K562 (cell line): ENCODE results near the gene NUFIP1. TPM values are rescaled to one million over a fixed set of nuclear protein-coding genes. Genes with fewer than 3 reads are reported as not detected.

Experiments
- ATAC-seq: fragments of 200-7000 bp; cut with Tn5 transposase; 3 replicates; pipeline ENCODE4 v1.9.1; 2020; ENCODE audit warnings: moderate library complexity
- BruUV-seq: library from RNA; stranded (reverse); fragments of 400-500 nt; replicated peaks from 2 replicates; lab custom pipeline; 2021; lab: Mats Ljungman, UMichigan
- CTCF ChIA-PET: fragments of 300-600 bp; formaldehyde crosslinking; extraction: SDS; loops from one replicate; lab custom pipeline; 2021; ENCODE audit warnings: low intra/inter-chr PET ratio; lab: Yijun Ruan, JAX
- POLR2A ChIA-PET: fragments of 300-600, 350-650 bp; sonication (Branson Sonifier 250); formaldehyde crosslinking; extraction: SDS; loops from one replicate; lab custom pipeline; 2021; ENCODE audit warnings: antibody characterized with exemption, inconsistent platforms; lab: Yijun Ruan, JAX
- DNase-seq, 4 experiments: peaks; one replicate each; pipeline versions ENCODE4 v3.0.0 to v3.0.0-alpha.2; 2011 to 2018; ENCODE audit warnings: low spot score in 3 of 4, mixed read lengths in 3 of 4; ENCODE audit errors: extremely low read depth in 1 of 4
- FAIRE-seq: peaks from 2 replicates; lab custom pipeline; 2011; peaks lifted over from hg19 to GRCh38; lab: Jason Lieb, UNC
- H2AFZ ChIP-seq: 2 replicates; pipeline ENCODE4 v1.6.0; 2011; ENCODE audit warnings: low read depth, low read length, control low read depth, inconsistent platforms
- H3K27ac ChIP-seq: fragments of 200-600 bp; 3 replicates; pipeline ENCODE4 v1.8.0; 2011; ENCODE audit warnings: low read depth, mild to moderate bottlenecking, control low read depth, inconsistent platforms, low read length, moderate library complexity, mixed read lengths; ENCODE audit errors: extremely low read depth
- H3K27me3 ChIP-seq, 2 experiments: fragments of 300-600 bp in 1 of 2; 2 replicates in 1 of 2; 3 replicates in 1 of 2; pipeline versions ENCODE4 v1.6.0 to v1.8.0; 2011; ENCODE audit warnings: inconsistent platforms in 2 of 2, low read length in 2 of 2, mild to moderate bottlenecking in 1 of 2, mixed read lengths in 1 of 2, moderate library complexity in 1 of 2; ENCODE audit not compliant: control insufficient read depth in 2 of 2, insufficient read depth in 2 of 2
- H3K36me3 ChIP-seq: fragments of 300-600 bp; 3 replicates; pipeline ENCODE4 v1.8.0; 2011; ENCODE audit warnings: mild to moderate bottlenecking, low read length, inconsistent platforms; ENCODE audit not compliant: control insufficient read depth, insufficient read depth
- H3K4me1 ChIP-seq, 2 experiments: fragments of 200-600 bp in 1 of 2; replicated peaks in 1 of 2; 2 replicates in 1 of 2; 3 replicates in 1 of 2; pipeline versions ENCODE4 v1.5.1 to v1.8.0; 2011; ENCODE audit warnings: inconsistent platforms in 2 of 2, low read length in 2 of 2, mild to moderate bottlenecking in 1 of 2, mixed read lengths in 1 of 2, moderate library complexity in 1 of 2; ENCODE audit not compliant: control insufficient read depth in 2 of 2, insufficient read depth in 2 of 2
- H3K4me2 ChIP-seq: 2 replicates; pipeline ENCODE4 v1.6.1; 2011; ENCODE audit warnings: low read length, control low read depth, inconsistent platforms, mixed read lengths; ENCODE audit not compliant: insufficient read depth
- H3K4me3 ChIP-seq: fragments of 200-600 bp; sonication (generic), shearing (Covaris generic); 2 replicates; pipeline ENCODE4 v1.5.1; 2016; ENCODE audit warnings: control low read depth, inconsistent platforms
- H3K79me2 ChIP-seq: fragments of 200-600 bp; 3 replicates; pipeline ENCODE4 v1.8.0; 2011; ENCODE audit warnings: low read length, inconsistent platforms; ENCODE audit not compliant: control insufficient read depth, insufficient read depth
- H3K9ac ChIP-seq, 2 experiments: 2 replicates each; pipeline versions ENCODE4 v1.6.0 to v1.6.1; 2011; ENCODE audit warnings: low read depth in 2 of 2, low read length in 2 of 2, control low read depth in 1 of 2, inconsistent platforms in 1 of 2, mild to moderate bottlenecking in 1 of 2, mixed read lengths in 1 of 2; ENCODE audit not compliant: insufficient read depth in 1 of 2
- H3K9me1 ChIP-seq: one replicate; pipeline ENCODE4 v1.6.0; 2011; ENCODE audit warnings: inconsistent platforms, mild to moderate bottlenecking, low read length, moderate library complexity; ENCODE audit not compliant: control insufficient read depth, insufficient read depth
- H3K9me3 ChIP-seq: replicated peaks from 2 replicates; pipeline ENCODE4 v1.5.1; 2011; ENCODE audit warnings: low read depth, low read length, inconsistent platforms; ENCODE audit not compliant: control insufficient read depth, insufficient read depth
- H4K20me1 ChIP-seq: replicated peaks from 2 replicates; pipeline ENCODE4 v1.6.1; 2011; ENCODE audit warnings: low read length, inconsistent platforms, mixed read lengths; ENCODE audit not compliant: control insufficient read depth, insufficient read depth
- ETV5 ChIP-seq: sonication (generic); formaldehyde crosslinking; IDR thresholded peaks from 2 replicates; pipeline ENCODE4 v1.4.0; 2020; ENCODE audit warnings: low read depth, mild to moderate bottlenecking, missing genetic modification reagents
- HNRNPLL ChIP-seq: fragments of 200-400 bp; formaldehyde crosslinking; IDR thresholded peaks from 2 replicates; pipeline ENCODE4 v1.6.1; 2017; ENCODE audit warnings: low read length, low read depth, mild to moderate bottlenecking; ENCODE audit not compliant: poor library complexity, severe bottlenecking
- RBM15 ChIP-seq: fragments of 200-400 bp; formaldehyde crosslinking; IDR thresholded peaks from 2 replicates; pipeline ENCODE4 v1.6.1; 2018; ENCODE audit warnings: mild to moderate bottlenecking, low read length, moderate library complexity; ENCODE audit not compliant: insufficient read depth
- ZNF583 ChIP-seq: fragments of 250-450 bp; sonication (Bioruptor Pico); IDR thresholded peaks from 2 replicates; pipeline ENCODE4 v1.4.0; 2020
- ZNF766 ChIP-seq: fragments of 200-800 bp; sonication (Bioruptor generic); conservative IDR thresholded peaks from 2 replicates; pipeline ENCODE4 v1.6.1; 2016; ENCODE audit warnings: missing genetic modification characterization, missing compliant biosample characterization
- WGBS: fragments of 100-300 bp; shearing (Covaris generic); methylation state at CpG from one replicate; pipeline ENCODE4 v1.1.6; 2016; ENCODE audit warnings: low coverage, mixed read lengths; ENCODE audit not compliant: insufficient coverage; ENCODE audit errors: missing lambda C conversion rate; 5-methylcytosine and 5-hydroxymethylcytosine counted together
- in situ Hi-C: fragments of 300-500 bp; cut with MboI; formaldehyde crosslinking; loops from 4 replicates; pipeline ENCODE4 v1.15.0; 2018; ENCODE audit warnings: inconsistent platforms, mixed read lengths
- intact Hi-C: fragments of 100-400 bp; cut with micrococcal nuclease; formaldehyde crosslinking; loops from 2 replicates; pipeline ENCODE4 v1.14.2; 2022
- polyA plus RNA-seq, 8 experiments: library from polyadenylated mRNA; depleted of rRNA in 4 of 8; stranded (reverse) in 5 of 8; unstranded in 3 of 8; fragments of >200 nt; fragmentation: Nextera tagmentation in 2 of 8; fragmentation: Illumina TruSeq in 1 of 8; extraction: Ambion mirVana in 2 of 8; extraction: Trizol in 1 of 8; gene quantifications; 2 replicates each; pipeline versions ENCODE4 v1.2.1 to v1.2.3, GENCODE V29; 2011 to 2014; ENCODE audit warnings: inconsistent platforms in 1 of 8, missing spikeins in 1 of 8
- total RNA-seq, 7 experiments: library from RNA; depleted of rRNA in 6 of 7; stranded (reverse); fragments of >200 nt in 6 of 7; fragmentation: Illumina TruSeq in 2 of 7; extraction: Trizol in 2 of 7; gene quantifications; 2 replicates each; pipeline versions ENCODE4 v1.2.1 to v1.2.3, GENCODE V29; 2011 to 2021; ENCODE audit warnings: low replicate concordance in 1 of 7
- TF ChIP-seq, protein P1 (sequence below): fragments of 450-650 bp; formaldehyde crosslinking; IDR thresholded peaks from 2 replicates; pipeline ENCODE4 v1.4.0; 2020; ENCODE audit warnings: mild to moderate bottlenecking, mixed read lengths
- TF ChIP-seq, protein P2 (sequence below): sonication (generic); formaldehyde crosslinking; IDR thresholded peaks from 2 replicates; pipeline ENCODE4 v1.8.1; 2023; ENCODE audit warnings: mild to moderate bottlenecking, missing genetic modification reagents

The NUFIP1 gene
- total and polyA plus RNA-seq, 9 of the 15 experiments (the other 6 are each of a cell fraction or from before 2014, with no cell fraction given) = 2.6 to 9.7 (median 4.1) TPM

DNA sequence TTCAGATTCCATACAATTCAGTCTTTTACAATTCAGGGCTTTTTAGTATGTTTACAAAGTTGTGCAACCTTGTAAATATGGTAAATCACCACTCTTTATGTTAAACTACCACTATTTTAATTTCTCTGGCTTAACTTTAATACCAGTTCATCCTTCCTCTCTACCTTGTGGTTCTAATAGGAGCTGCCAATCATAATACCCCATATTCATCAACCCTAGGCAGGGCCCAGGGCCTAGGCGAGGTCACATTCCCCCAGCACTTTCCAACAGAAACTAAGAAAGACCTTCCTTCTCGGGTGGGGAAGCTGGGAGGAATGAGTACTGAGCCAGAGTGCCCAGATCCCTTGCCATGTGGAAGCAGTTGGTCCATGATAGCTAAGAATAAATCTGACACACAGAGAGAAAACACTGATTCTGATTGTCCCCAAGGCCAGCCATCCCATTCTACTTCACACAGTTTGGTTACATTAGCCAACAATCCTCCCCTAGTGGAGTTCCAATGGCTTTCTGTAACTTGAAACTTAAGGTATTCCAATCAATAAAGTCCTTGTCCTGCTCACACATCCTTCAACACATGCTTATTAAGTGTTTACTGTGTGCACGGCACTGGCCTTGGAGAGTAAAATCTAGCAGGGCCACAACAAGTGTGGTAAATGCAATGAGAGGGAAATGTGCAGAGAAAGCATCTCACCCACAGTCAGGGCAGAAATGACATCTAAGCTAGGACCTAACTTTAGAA is 76.8 kb downstream of the NUFIP1 start:
- intact Hi-C loops = no loop called here

More for the DNA sequence above, 76.8 kb downstream of the NUFIP1 start:
- Histone ChIP-seq H3K4me2 (no peak overlapping the region), H3K27me3 (peaks cover 3 to 5% of the 10 kb centered on the region in 2 experiments; a peak in 4 of 5 replicates), H3K79me2 (no peaks in the 10 kb centered on the region), H2AFZ (no peak overlapping the region), H3K27ac (no peak overlapping the region), H3K4me1 (peaks cover 0 to 5% of the 10 kb centered on the region in 2 experiments; a peak in 3 of 5 replicates), H3K9me1 (no peaks in the 10 kb centered on the region), H4K20me1 (no peaks in the 10 kb centered on the region; the same call in 1 of the 2 replicates), H3K9me3 (no peaks in the 10 kb centered on the region), H3K4me3 (no peak overlapping the region), H3K9ac (no peak overlapping the region), H3K36me3 (no peaks in the 10 kb centered on the region)
- TF ChIP-seq ZNF583 (no peak), ZNF766 (no peak), ETV5 (CRISPR knock-in tag) (no peak), RBM15 (no peak), HNRNPLL (no peak)
- TF ChIP-seq, protein P1, sequence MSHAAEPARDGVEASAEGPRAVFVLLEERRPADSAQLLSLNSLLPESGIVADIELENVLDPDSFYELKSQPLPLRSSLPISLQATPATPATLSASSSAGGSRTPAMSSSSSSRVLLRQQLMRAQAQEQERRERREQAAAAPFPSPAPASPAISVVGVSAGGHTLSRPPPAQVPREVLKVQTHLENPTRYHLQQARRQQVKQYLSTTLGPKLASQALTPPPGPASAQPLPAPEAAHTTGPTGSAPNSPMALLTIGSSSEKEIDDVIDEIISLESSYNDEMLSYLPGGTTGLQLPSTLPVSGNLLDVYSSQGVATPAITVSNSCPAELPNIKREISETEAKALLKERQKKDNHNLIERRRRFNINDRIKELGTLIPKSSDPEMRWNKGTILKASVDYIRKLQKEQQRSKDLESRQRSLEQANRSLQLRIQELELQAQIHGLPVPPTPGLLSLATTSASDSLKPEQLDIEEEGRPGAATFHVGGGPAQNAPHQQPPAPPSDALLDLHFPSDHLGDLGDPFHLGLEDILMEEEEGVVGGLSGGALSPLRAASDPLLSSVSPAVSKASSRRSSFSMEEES (CRISPR knock-in tag) = no peak
- TF ChIP-seq, protein P2, sequence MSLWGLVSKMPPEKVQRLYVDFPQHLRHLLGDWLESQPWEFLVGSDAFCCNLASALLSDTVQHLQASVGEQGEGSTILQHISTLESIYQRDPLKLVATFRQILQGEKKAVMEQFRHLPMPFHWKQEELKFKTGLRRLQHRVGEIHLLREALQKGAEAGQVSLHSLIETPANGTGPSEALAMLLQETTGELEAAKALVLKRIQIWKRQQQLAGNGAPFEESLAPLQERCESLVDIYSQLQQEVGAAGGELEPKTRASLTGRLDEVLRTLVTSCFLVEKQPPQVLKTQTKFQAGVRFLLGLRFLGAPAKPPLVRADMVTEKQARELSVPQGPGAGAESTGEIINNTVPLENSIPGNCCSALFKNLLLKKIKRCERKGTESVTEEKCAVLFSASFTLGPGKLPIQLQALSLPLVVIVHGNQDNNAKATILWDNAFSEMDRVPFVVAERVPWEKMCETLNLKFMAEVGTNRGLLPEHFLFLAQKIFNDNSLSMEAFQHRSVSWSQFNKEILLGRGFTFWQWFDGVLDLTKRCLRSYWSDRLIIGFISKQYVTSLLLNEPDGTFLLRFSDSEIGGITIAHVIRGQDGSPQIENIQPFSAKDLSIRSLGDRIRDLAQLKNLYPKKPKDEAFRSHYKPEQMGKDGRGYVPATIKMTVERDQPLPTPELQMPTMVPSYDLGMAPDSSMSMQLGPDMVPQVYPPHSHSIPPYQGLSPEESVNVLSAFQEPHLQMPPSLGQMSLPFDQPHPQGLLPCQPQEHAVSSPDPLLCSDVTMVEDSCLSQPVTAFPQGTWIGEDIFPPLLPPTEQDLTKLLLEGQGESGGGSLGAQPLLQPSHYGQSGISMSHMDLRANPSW (CRISPR knock-in tag) = no peak
- in situ Hi-C loops = no loop called here
- ATAC-seq (no peak), DNase-seq (no peak), FAIRE-seq (no peak)
- WGBS = 0% methylated on average over 3 of the region's 3 CpGs
- ChIA-PET POLR2A (interaction anchor here (0.7 to 0.8 kb wide), 2 partner anchors 32 to 1332 kb away, joined by 3 read pairs; no protein-coding TSS in a partner anchor), CTCF (no interaction called here)
- BruUV-seq = no TSS peak
